Activated CD4-positive, alpha-beta T cell treated with anti-CD3 and anti-CD28 coated beads, Interleukin-2, amount 50 U/mL, for 4 hours (primary cell): ENCODE results near the gene KSR2.

Experiments
- DNase-seq, 2 experiments: peaks; one replicate each; pipeline ENCODE4 v3.0.0-alpha.2; 2020

Gene KSR2

GRCh38 chr12:117854339-117855012 is 114.3 kb downstream of the KSR2 start:
- DNase-seq: peak in 1 of 2 experiments; percentile 21

- no peak for DNase-seq
These were observed 115.2 kb downstream of the KSR2 start for GRCh38 chr12:117853600-117853999.

GRCh38 chr12:117850048-117850447 is 118.7 kb downstream of the KSR2 start:
- no peak for DNase-seq

- no peak for DNase-seq
These were observed 121.4 kb downstream of the KSR2 start for GRCh38 chr12:117847371-117847770.

- no peak for DNase-seq
These were observed 123.4 kb downstream of the KSR2 start for GRCh38 chr12:117845271-117845904.

- no peak for DNase-seq
These were observed 124.5 kb downstream of the KSR2 start for GRCh38 chr12:117844114-117844830.

- DNase-seq: no peak
These were observed 126.2 kb downstream of the KSR2 start for GRCh38 chr12:117842630-117843029.

- DNase-seq: no peak
These were observed 126.6 kb downstream of the KSR2 start for GRCh38 chr12:117842220-117842619.

GRCh38 chr12:117837737-117838050 is 131.1 kb downstream of the KSR2 start:
- no peak for DNase-seq

- DNase-seq: peak; percentile 58 to 68
These were observed 131.6 kb downstream of the KSR2 start for GRCh38 chr12:117836999-117837736.

- DNase-seq: no peak
These were observed 132.3 kb downstream of the KSR2 start for GRCh38 chr12:117836476-117836875.

GRCh38 chr12:117835156-117835555 is 133.6 kb downstream of the KSR2 start:
- DNase-seq: no peak

- no peak for DNase-seq
These were observed 136.0 kb downstream of the KSR2 start for GRCh38 chr12:117832459-117833457.

- DNase-seq: no peak
These were observed 138.3 kb downstream of the KSR2 start for GRCh38 chr12:117830471-117830870.

GRCh38 chr12:117829108-117829507 is 139.7 kb downstream of the KSR2 start:
- DNase-seq: no peak

GRCh38 chr12:117827660-117828059 is 141.1 kb downstream of the KSR2 start:
- DNase-seq: no peak

GRCh38 chr12:117825827-117826226 is 143.0 kb downstream of the KSR2 start:
- DNase-seq: no peak

- no peak for DNase-seq
These were observed 147.2 kb downstream of the KSR2 start for GRCh38 chr12:117821480-117822175.

- DNase-seq: no peak
These were observed 148.4 kb downstream of the KSR2 start for GRCh38 chr12:117820216-117820907.

- DNase-seq: no peak
These were observed 149.6 kb downstream of the KSR2 start for GRCh38 chr12:117819160-117819559.

- no peak for DNase-seq
These were observed 150.4 kb downstream of the KSR2 start for GRCh38 chr12:117818400-117818799.
